Astrocyte of the spinal cord (primary cell): Measurements from ENCODE around the gene BCLAF3.

Experiments used
- DNase-seq: peaks from one replicate; pipeline ENCODE4 v3.0.0; 2011; ENCODE audit warnings: low read depth, low spot score
- H3K4me3 ChIP-seq: 2 replicates; pipeline ENCODE4 v1.5.1; 2011; ENCODE audit warnings: low read depth, mild to moderate bottlenecking, low read length, moderate library complexity
- CTCF ChIP-seq: IDR thresholded peaks from 2 replicates; pipeline ENCODE4 v1.5.1; 2012; ENCODE audit warnings: low read depth, mild to moderate bottlenecking, low read length, inconsistent platforms
- in situ Hi-C: cut with HindIII; loops from 2 replicates; pipeline ENCODE4 v1.10.0; 2017; ENCODE audit warnings: low sequenced_read_pairs

BCLAF3 gene

DNA sequence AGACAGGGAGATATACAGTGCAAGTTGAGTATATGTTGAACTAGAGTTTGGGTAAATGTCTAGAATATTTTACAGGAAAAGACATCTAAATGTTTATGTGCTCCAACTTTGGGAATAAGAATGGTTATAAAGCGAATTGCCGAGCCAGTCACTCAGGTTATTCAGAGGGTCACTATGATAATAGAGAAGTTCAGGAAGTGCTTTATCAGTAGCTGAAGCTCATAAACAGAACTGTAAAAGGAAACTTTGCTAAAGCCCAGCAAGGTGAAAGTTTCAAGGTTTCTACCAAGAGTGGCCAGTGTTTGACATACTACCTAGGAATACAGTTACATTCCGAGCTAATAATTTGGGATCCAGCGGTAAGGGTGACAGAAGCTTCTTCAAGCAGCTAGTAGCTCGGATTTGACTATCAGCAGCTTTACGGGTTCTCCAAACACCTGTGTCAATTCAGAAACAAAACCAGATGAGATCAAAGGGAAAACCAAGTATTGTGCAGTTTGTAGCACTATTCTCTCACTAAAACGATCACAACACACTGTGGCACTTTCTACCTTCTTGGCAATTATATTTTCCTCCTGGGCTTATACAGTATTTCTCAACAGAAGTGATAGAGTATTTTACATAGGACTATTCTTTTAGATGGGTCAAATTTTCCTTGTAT lies 17.2 kb upstream of the BCLAF3 start:
- H3K4me3 ChIP-seq: no peak overlapping the region
- no peak for DNase-seq
- TF ChIP-seq CTCF: no peak
- in situ Hi-C loops: no loop called here

- H3K4me3 ChIP-seq: no peak overlapping the region
- no peak for TF ChIP-seq CTCF
- in situ Hi-C loops: no loop called here
- no peak for DNase-seq
Measured at GRCh38 chrX:20005883-20006282, 15.0 kb upstream of the BCLAF3 start.

- H3K4me3 ChIP-seq: no peak overlapping the region
- in situ Hi-C loops: no loop called here
- DNase-seq: no peak
- no peak for TF ChIP-seq CTCF
Measured at GRCh38 chrX:20001588-20001987, 10.7 kb upstream of the BCLAF3 start.

GRCh38 chrX:19991350-19991718 lies 473 bp upstream of the BCLAF3 start:
- TF ChIP-seq CTCF: no peak
- H3K4me3 ChIP-seq: peak overlapping the region; percentile 31
- in situ Hi-C loops: no loop called here
- DNase-seq: no peak

GRCh38 chrX:19990151-19990555 lies 708 bp downstream of the BCLAF3 start:
- TF ChIP-seq CTCF: no peak
- in situ Hi-C loops: no loop called here
- no peak for DNase-seq
- peak overlapping the region; percentile 59 for H3K4me3 ChIP-seq

DNA sequence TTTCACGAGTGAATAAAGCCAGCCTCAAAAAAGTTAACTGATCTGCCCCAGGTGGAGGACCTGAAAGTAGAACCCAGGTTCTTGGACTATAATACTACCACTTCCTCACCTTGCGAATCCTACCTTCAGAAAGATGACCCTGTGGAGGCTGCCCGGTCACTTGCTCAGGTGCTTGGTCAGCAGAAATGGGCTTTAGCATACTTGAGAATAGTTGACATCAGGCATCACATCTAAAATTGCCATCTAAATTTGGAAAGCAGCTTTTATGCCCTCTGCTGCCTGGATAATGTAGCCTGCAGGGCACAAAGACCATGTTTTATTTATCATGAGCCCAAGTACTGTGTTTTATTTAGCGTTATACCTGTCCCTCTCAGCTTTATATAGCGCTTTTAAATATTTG lies 3.0 kb downstream of the BCLAF3 start:
- H3K4me3 ChIP-seq: no peak overlapping the region
- in situ Hi-C loops: no loop called here
- TF ChIP-seq CTCF: no peak
- DNase-seq: no peak

- no peak overlapping the region for H3K4me3 ChIP-seq
- no peak for TF ChIP-seq CTCF
- no peak for DNase-seq
- in situ Hi-C loops: no loop called here
Measured at GRCh38 chrX:19986531-19986930, 4.3 kb downstream of the BCLAF3 start.
